ENCODE data around the gene MCTP2.
A peak's percentile ranks its signal among the peaks of the same experiment; 100 is the strongest.

Gene MCTP2

GRCh38 chr15:94300612-94301011, 69.3 kb downstream of the MCTP2 start:
- DNase-seq = no peak

- no peak for DNase-seq
Observed at GRCh38 chr15:94305133-94305532, 73.8 kb downstream of the MCTP2 start.

GRCh38 chr15:94306700-94307650, 75.6 kb downstream of the MCTP2 start:
- DNase-seq = no peak

GRCh38 chr15:94312946-94313345, 81.6 kb downstream of the MCTP2 start:
- no peak for DNase-seq

GRCh38 chr15:94314639-94315038, 83.3 kb downstream of the MCTP2 start:
- DNase-seq = no peak

GRCh38 chr15:94317211-94317610, 85.8 kb downstream of the MCTP2 start:
- no peak for DNase-seq

GRCh38 chr15:94322141-94322540, 90.8 kb downstream of the MCTP2 start:
- DNase-seq = no peak

- DNase-seq = no peak
Observed at GRCh38 chr15:94323076-94323475, 91.7 kb downstream of the MCTP2 start.

- peak; percentile 45 for DNase-seq
Observed at GRCh38 chr15:94324117-94324826, 92.9 kb downstream of the MCTP2 start.

- no peak for DNase-seq
Observed at GRCh38 chr15:94324835-94325767, 93.7 kb downstream of the MCTP2 start.

GRCh38 chr15:94327356-94327936, 96.1 kb downstream of the MCTP2 start:
- no peak for DNase-seq

- DNase-seq = no peak
Observed at GRCh38 chr15:94331731-94332130, 100.4 kb downstream of the MCTP2 start.

- DNase-seq = no peak
Observed at GRCh38 chr15:94335616-94336015, 104.3 kb downstream of the MCTP2 start.

- no peak for DNase-seq
Observed at GRCh38 chr15:94336817-94337467, 105.6 kb downstream of the MCTP2 start.

- DNase-seq = no peak
Observed at GRCh38 chr15:94338243-94338846, 107.0 kb downstream of the MCTP2 start.

GRCh38 chr15:94346282-94346681, 114.9 kb downstream of the MCTP2 start:
- DNase-seq = no peak

- no peak for DNase-seq
Observed at GRCh38 chr15:94348084-94348483, 116.7 kb downstream of the MCTP2 start.

GRCh38 chr15:94351031-94351535, 119.7 kb downstream of the MCTP2 start:
- DNase-seq = no peak

GRCh38 chr15:94352636-94353487, 121.5 kb downstream of the MCTP2 start:
- no peak for DNase-seq

- DNase-seq = no peak
Observed at GRCh38 chr15:94353488-94353820, 122.1 kb downstream of the MCTP2 start.

Measured in activated T-cell treated with anti-CD3 and anti-CD28 coated beads for 4 hours (primary cell).